Fibroblast of skin of left quadriceps (primary cell): ENCODE data around the gene CROCC2.

Experiments
- DNase-seq, 2 experiments: peaks; one replicate each; pipeline ENCODE4 v3.0.0-alpha.2; 2013; ENCODE audit warnings: low read depth in 2 of 2

Gene CROCC2

DNA sequence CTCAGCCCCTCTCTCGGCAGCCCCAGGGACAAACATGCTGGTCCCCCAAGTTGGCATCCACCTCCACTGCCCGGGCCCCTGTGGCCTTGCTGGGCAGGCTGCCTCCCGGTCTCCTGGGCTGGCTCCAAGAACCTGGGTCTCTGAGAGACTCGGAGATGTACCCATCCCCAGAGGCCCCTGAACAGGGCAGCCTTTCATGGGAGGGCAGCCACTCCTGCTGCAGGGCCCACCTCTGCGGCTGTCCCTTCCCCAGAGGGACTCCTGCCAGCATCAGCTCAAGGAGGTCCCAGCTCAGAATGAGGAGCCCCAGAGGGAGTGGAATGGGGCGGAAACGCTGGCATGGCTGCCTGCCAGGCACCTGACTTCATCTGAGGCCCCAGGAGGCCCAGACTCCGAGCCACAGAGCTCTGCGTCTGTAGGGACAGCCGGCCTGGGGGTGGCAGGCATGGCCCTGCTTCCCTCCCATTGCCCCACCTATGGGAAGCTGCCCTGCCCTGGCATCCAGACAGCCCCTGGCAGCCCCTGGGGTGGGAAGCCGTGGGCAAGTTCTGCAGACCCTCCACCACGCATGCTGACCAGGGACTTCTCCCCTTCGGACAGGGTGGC lies 857 bp upstream of the CROCC2 start:
- DNase-seq: no peak

GRCh38 chr2:240906911-240907590 lies 915 bp downstream of the CROCC2 start:
- DNase-seq: no peak

DNA sequence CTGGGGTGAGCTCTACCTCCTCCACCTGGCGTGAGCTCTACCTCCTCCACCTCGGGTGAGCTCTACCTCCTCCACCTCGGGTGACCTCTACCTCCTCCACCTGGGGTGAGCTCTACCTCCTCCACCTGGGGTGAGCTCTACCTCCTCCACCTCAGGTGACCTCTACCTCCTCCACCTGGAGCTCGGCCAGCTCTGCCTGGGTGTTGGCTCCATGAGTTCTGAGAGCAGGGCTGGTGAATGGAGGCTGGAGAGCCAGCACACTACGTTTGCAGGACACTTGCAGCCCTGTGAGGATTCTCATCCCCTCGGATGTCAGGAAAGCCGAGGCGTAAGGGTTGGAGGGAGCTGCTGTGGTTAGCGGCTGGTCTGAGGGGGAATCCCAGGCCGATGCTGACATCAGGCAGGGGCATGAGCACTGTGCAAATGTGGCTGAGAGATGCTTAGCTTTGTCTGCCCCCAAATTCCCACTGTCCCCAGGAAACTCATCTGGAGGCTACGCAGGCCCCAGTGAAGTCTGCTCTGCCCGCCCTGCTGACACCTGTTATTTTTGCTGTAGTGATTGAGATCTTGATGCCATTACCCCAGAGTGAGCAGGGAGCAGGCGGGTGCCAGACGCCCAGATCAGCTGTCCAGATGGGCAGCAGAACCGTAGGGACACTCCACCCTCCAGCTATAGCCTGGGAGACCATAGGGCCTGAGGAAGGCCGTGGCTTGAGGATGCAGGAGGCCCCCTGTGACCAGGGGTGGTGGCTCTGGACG lies 3.3 kb downstream of the CROCC2 start:
- no peak for DNase-seq

GRCh38 chr2:240911641-240912265 lies 5.6 kb downstream of the CROCC2 start:
- DNase-seq: no peak

GRCh38 chr2:240912878-240913809 lies 7.0 kb downstream of the CROCC2 start:
- no peak for DNase-seq

DNA sequence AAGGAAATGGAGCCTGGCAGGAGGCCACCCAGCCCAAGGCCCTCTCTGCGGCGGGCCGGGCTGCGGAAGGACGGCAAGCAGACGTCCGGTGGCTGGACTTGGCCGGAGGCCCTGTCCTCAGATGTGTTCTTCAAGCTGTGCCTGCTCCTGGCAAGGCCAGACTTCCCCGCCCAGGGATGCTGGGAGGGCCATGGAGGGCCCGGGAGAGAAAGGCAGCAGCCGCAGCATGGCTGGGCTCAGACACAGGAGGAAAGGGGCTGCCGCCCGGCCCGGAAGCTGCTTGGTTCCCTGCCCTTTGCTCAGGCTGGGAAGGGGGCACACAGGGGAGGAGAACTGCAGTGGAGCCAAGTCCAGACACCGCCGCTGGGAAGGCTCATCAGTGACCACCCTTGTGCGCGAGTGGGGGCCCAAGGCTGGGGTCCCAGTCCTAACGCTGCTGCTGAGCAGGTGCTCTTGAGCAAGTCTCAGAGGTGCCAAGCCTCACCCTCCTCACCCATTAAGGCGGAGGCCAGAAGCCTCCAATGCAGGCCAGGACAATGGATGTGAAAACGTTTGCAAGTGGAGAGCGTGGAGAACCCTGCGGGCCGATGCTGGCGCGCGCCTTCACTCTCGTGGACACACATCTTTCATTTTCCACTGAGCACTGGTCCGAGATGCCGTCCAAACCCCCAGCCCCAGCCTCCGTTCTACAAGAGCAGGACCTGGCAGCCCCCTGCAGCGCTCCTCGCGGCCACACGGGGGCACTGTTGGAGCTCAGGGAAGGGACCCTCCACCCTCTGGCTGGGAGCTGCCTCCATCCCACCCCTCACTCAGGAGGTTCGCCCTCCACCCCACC lies 7.9 kb downstream of the CROCC2 start:
- peak; percentile 20 to 31 for DNase-seq

- no peak for DNase-seq
These were observed 8.7 kb downstream of the CROCC2 start for GRCh38 chr2:240914645-240915525.

- DNase-seq: no peak
These were observed 9.6 kb downstream of the CROCC2 start for GRCh38 chr2:240915526-240916341.

DNA sequence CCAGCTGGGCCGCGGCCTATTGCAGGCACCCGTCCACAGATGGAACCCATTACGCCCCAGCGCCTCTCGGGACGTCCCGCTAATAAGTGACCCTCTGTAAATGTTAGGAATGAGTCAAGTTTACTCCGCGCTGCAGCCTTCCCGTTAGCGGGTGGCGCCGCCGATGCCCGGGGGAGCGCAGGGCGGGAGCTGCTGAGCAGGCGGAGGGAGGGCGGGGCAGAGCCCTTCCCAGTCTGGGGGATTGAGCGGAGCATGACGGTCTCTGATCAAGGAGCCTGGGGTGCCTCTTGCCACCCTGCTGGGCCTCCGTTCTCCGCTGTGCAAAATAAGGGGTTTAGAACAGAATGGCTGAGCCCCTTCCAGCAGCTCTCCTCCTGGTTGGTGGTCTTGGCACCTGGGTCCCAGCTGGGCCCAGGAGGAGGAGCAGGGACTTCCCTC lies 10.5 kb downstream of the CROCC2 start:
- peak; percentile 87 to 90 for DNase-seq

- no peak for DNase-seq
These were observed 11.0 kb downstream of the CROCC2 start for GRCh38 chr2:240917009-240917683.

GRCh38 chr2:240917684-240918257 lies 11.6 kb downstream of the CROCC2 start:
- DNase-seq: no peak

DNA sequence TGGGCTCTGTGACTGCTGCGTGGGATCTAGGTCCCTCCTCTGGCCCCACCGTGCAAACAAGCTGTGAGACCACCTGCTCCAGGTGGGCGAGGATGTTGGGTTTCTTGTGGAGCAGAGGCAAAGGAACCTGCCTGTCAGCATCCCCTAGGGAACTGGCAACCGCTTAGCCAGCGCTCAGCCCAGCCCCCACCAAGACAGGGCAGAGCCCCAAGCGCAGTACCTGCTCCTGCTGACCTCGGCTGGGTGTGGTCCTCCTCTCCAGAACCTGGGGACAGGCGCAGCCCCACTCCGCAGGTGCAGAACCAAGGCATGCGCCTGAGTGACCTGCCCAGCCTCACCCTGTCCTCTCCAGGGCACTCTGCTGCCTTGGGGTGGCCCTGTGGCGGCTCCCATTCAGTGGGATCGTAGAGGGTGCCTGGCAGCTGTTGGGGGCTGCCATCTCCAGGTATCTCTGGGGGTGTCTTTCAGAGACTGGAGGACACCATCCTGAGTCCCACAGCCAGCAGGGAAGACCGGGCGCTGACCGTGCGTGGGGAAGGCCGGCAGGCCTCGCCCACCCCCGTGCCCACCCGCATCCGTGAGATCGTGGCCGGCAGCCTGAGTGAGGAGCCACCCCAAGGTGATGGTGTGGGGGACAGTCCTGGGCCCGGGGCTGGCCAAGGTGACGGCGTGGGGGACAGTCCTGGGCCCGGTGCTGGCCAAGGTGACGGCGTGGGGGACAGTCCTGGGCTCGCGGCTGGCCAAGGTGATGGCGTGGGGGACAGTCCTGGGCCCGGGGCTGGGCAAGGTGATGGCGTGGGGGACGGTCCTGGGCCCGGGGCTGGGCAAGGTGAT lies 12.3 kb downstream of the CROCC2 start:
- no peak for DNase-seq

- DNase-seq: no peak
These were observed 13.1 kb downstream of the CROCC2 start for GRCh38 chr2:240919161-240919781.

- no peak for DNase-seq
These were observed 13.9 kb downstream of the CROCC2 start for GRCh38 chr2:240919786-240920782.

- DNase-seq: no peak
These were observed 14.7 kb downstream of the CROCC2 start for GRCh38 chr2:240920783-240921231.
